Measurements from ENCODE around the gene GIMAP5.
"Not testable (repeated sequence)": the region's sequence is repeated elsewhere in the genome, so short reads cannot be mapped to it uniquely, and the experiment has no call there.

GIMAP5 gene

DNA sequence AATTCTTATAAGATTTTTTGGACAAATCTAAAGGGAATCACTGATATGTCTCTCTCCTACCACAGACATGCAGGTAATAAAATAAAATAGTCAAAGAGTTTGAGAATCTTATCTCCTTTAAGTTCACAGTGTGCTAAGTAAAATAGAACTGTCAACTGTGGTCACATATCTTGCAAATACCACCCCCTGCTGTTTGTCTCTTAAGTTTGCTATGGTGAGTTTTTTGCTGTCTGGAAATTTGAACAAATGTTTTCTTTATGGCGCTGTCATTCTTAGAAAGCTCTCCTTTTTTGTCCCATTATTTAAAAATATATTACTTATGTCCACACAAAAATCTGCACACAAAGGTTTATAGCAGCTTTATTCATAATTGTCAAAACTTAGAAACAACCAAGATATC, 19.6 kb downstream of the GIMAP5 start:
- Histone ChIP-seq H3K27me3 (replicated peaks) (no peaks in the 10 kb centered on the region), H3K27ac (no peak overlapping the region), H3K36me3 (replicated peaks) (no peaks in the 10 kb centered on the region), H3K4me3 (ENCODE audit: low read depth, low read length) (no peak overlapping the region)
- in situ Hi-C loops (cut with HindIII; ENCODE audit: low pct_ligation_motif_present, low sequenced_read_pairs), result no loop called here
- DNase-seq, result no peak
- no peak for TF ChIP-seq CTCF (IDR thresholded peaks at IDR 0.05; ENCODE audit: low read depth, low read length, missing control alignments)

DNA sequence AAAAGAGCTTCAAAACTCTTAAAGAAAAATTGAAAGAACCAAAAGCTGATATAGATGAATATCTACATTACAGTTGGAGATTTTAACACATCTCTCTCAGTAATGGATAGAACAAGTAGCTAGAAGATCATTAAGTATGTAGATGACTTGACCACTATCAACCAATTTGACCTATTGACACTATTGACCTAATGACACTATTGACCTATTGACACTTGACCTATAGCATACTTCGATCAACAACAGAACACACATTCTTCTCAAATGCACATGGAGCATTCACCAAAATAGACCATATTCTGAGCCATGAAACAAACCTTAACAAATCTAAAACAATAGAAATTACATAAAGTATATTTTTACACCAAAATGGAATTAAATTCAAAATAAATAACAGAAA, 22.3 kb downstream of the GIMAP5 start:
- Histone ChIP-seq H3K27me3 (replicated peaks) (no peaks in the 10 kb centered on the region), H3K27ac (no peak overlapping the region), H3K4me3 (ENCODE audit: low read depth, low read length) (no peak overlapping the region), H3K36me3 (replicated peaks) (no peaks in the 10 kb centered on the region)
- no peak for TF ChIP-seq CTCF (IDR thresholded peaks at IDR 0.05; ENCODE audit: low read depth, low read length, missing control alignments)
- DNase-seq, result no peak
- in situ Hi-C loops (cut with HindIII; ENCODE audit: low pct_ligation_motif_present, low sequenced_read_pairs), result no loop called here

DNA sequence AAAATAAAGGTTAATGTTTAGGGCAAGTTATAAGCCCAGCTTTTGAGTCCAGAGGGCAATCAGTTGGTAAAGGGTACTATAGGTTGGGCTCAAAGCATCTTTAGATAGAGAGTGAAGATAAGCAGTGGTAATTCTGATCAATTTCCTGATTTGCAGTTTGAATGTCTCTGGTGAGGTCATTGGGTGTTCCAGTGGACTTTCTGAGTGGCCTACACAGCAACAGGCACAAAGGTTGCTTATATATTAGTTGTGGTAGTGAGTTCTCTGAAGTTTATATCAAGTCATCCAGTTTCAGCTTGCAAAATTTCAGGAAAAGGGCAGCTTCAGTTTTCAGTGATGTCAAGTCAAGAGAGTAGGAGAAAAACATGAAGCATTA, 29.1 kb downstream of the GIMAP5 start:
- no peak for DNase-seq
- H3K36me3 ChIP-seq (replicated peaks), result no peaks in the 10 kb centered on the region
- H3K27me3 ChIP-seq (replicated peaks), result no peaks in the 10 kb centered on the region
- no peak overlapping the region for H3K27ac ChIP-seq
- no peak overlapping the region for H3K4me3 ChIP-seq (ENCODE audit: low read depth, low read length)
- in situ Hi-C loops (cut with HindIII; ENCODE audit: low pct_ligation_motif_present, low sequenced_read_pairs), result no loop called here
- no peak for TF ChIP-seq CTCF (IDR thresholded peaks at IDR 0.05; ENCODE audit: low read depth, low read length, missing control alignments)

DNA sequence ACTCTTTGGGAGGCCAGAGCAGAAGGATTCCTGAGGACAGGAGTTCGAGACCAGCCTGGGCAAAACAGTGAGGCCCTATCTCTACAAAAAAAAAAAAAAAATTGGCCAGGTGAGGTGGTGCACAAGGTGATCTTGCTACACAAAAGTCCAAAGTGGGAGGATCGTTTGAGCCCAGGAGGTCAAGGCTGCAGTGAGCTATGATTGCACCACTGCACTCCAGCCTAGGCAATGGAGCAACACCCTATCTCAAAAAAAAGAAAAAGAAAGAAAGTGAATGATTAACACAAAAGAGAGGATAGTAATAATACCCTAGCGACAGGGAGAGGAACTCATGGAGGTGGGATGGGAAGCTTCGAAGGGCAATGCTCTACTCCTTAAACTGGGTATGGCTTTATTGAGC, 32.5 kb downstream of the GIMAP5 start:
- H3K27ac ChIP-seq, result no peak overlapping the region
- TF ChIP-seq CTCF (IDR thresholded peaks at IDR 0.05; ENCODE audit: low read depth, low read length, missing control alignments), result no peak
- in situ Hi-C loops (cut with HindIII; ENCODE audit: low pct_ligation_motif_present, low sequenced_read_pairs), result no loop called here
- no peaks in the 10 kb centered on the region for H3K36me3 ChIP-seq (replicated peaks)
- no peaks in the 10 kb centered on the region for H3K27me3 ChIP-seq (replicated peaks)
- no peak for DNase-seq
- H3K4me3 ChIP-seq (ENCODE audit: low read depth, low read length), result no peak overlapping the region

- H3K36me3 ChIP-seq (replicated peaks); H3K27ac ChIP-seq; in situ Hi-C loops (cut with HindIII; ENCODE audit: low pct_ligation_motif_present, low sequenced_read_pairs); DNase-seq; H3K4me3 ChIP-seq (ENCODE audit: low read depth, low read length); H3K27me3 ChIP-seq (replicated peaks): not testable (repeated sequence)
Observed at GRCh38 chr7:150774131-150774530, 36.9 kb downstream of the GIMAP5 start.

- no peak for TF ChIP-seq CTCF (IDR thresholded peaks at IDR 0.05; ENCODE audit: low read depth, low read length, missing control alignments)
- Histone ChIP-seq H3K4me3 (ENCODE audit: low read depth, low read length) (no peak overlapping the region), H3K27me3 (replicated peaks) (no peaks in the 10 kb centered on the region), H3K36me3 (replicated peaks) (no peaks in the 10 kb centered on the region), H3K27ac (no peak overlapping the region)
- no peak for DNase-seq
- in situ Hi-C loops (cut with HindIII; ENCODE audit: low pct_ligation_motif_present, low sequenced_read_pairs), result no loop called here
Observed at GRCh38 chr7:150778014-150778737, 41.0 kb downstream of the GIMAP5 start.
